OCI-M2 (cell line): Measurements from ENCODE around the gene FEZF2.

Experiments used
- DNase-seq: peaks from one replicate; lab custom pipeline; 2025; ENCODE audit not compliant: unreplicated experiment; lab: John Stamatoyannopoulos, UW

Gene FEZF2

GRCh38 chr3:62332835-62333244 lies 40.5 kb downstream of the FEZF2 start:
- DNase-seq: no peak

GRCh38 chr3:62332017-62332416 lies 41.3 kb downstream of the FEZF2 start:
- DNase-seq: no peak

- no peak for DNase-seq
Measured at GRCh38 chr3:62329971-62330370, 43.4 kb downstream of the FEZF2 start.

- DNase-seq: no peak
Measured at GRCh38 chr3:62325896-62326295, 47.5 kb downstream of the FEZF2 start.

- DNase-seq: no peak
Measured at GRCh38 chr3:62323241-62323640, 50.1 kb downstream of the FEZF2 start.
